HEK293 (cell line): ENCODE results near the gene KLHDC9.

Source experiments
- CTCF ChIA-PET: fragments of 350-600 bp; formaldehyde crosslinking; extraction: SDS; loops from one replicate; lab custom pipeline; 2021; ENCODE audit warnings: antibody characterized with exemption; lab: Yijun Ruan, JAX
- POLR2A ChIA-PET: fragments of 300-600 bp; formaldehyde crosslinking; extraction: SDS; loops from one replicate; lab custom pipeline; 2020; ENCODE audit warnings: antibody characterized with exemption, inconsistent platforms; lab: Yijun Ruan, JAX
- H3K27ac ChIP-seq: fragments of 200-500 bp; sonication (Bioruptor generic); 2 replicates; pipeline ENCODE4 v1.5.1; 2014; ENCODE audit warnings: low read depth, low read length, control low read depth, inconsistent platforms; ENCODE audit errors: extremely low read depth
- H3K36me3 ChIP-seq, 2 experiments: fragments of 200-500 bp in 1 of 2; sonication (Bioruptor generic) in 1 of 2; 1 replicate in 1 of 2; 2 replicates in 1 of 2; pipeline ENCODE4 v1.5.1; 2014 to 2017; ENCODE audit warnings: inconsistent platforms in 2 of 2, low read length in 2 of 2; ENCODE audit not compliant: control insufficient read depth in 2 of 2, insufficient read depth in 1 of 2
- H3K4me1 ChIP-seq: fragments of 200-500 bp; sonication (Bioruptor generic); 2 replicates; pipeline ENCODE4 v1.5.1; 2014; ENCODE audit warnings: mild to moderate bottlenecking, low read length, inconsistent platforms; ENCODE audit not compliant: control insufficient read depth, insufficient read depth
- H3K4me3 ChIP-seq: 2 replicates; pipeline ENCODE4 v1.5.1; 2011; ENCODE audit warnings: low read depth, mild to moderate bottlenecking, control low read depth, low read length, moderate library complexity
- H3K9me3 ChIP-seq: fragments of 200-500 bp; sonication (Bioruptor generic); 2 replicates; pipeline ENCODE4 v1.5.1; 2014; ENCODE audit warnings: low read depth, low read length, inconsistent platforms; ENCODE audit not compliant: control insufficient read depth, insufficient read depth
- ATF2 ChIP-seq: fragments of 450-650 bp; formaldehyde crosslinking; IDR thresholded peaks from 2 replicates; pipeline ENCODE4 v1.5.1; 2016; ENCODE audit warnings: missing biosample characterization, missing genetic modification characterization, low read depth
- EGR2 ChIP-seq: fragments of 450-650 bp; formaldehyde crosslinking; IDR thresholded peaks from 2 replicates; pipeline ENCODE4 v1.5.1; 2016; ENCODE audit warnings: low read depth, missing biosample characterization, missing genetic modification characterization
- GFI1B ChIP-seq: fragments of 450-650 bp; formaldehyde crosslinking; IDR thresholded peaks from 2 replicates; pipeline ENCODE4 v1.5.1; 2016; ENCODE audit warnings: missing biosample characterization, missing genetic modification characterization
- HOXC10 ChIP-seq: sonication (generic); formaldehyde crosslinking; IDR thresholded peaks from 2 replicates; pipeline ENCODE4 v1.8.1; 2023; ENCODE audit warnings: mild to moderate bottlenecking, missing genetic modification reagents
- KLF1 ChIP-seq: fragments of 450-650 bp; formaldehyde crosslinking; IDR thresholded peaks from 2 replicates; pipeline ENCODE4 v1.5.1; 2016; ENCODE audit warnings: missing biosample characterization, missing genetic modification characterization
- KLF7 ChIP-seq: fragments of 450-650 bp; formaldehyde crosslinking; IDR thresholded peaks from 2 replicates; pipeline ENCODE4 v1.5.1; 2016; ENCODE audit warnings: missing biosample characterization, missing genetic modification characterization, borderline replicate concordance
- KLF8 ChIP-seq: fragments of 450-650 bp; formaldehyde crosslinking; IDR thresholded peaks from 2 replicates; pipeline ENCODE4 v1.5.1; 2016; ENCODE audit warnings: missing biosample characterization, missing genetic modification characterization
- OSR2 ChIP-seq: fragments of 450-650 bp; formaldehyde crosslinking; IDR thresholded peaks from 2 replicates; pipeline ENCODE4 v1.5.1; 2016; ENCODE audit warnings: missing biosample characterization, missing genetic modification characterization
- OVOL3 ChIP-seq: fragments of 450-650 bp; formaldehyde crosslinking; IDR thresholded peaks from 2 replicates; pipeline ENCODE4 v1.5.1; 2016; ENCODE audit warnings: missing biosample characterization, missing genetic modification characterization
- RBAK ChIP-seq: fragments of 450-650 bp; formaldehyde crosslinking; IDR thresholded peaks from 2 replicates; pipeline ENCODE4 v1.5.1; 2016; ENCODE audit warnings: missing biosample characterization, missing genetic modification characterization
- SCRT2 ChIP-seq: fragments of 450-650 bp; formaldehyde crosslinking; IDR thresholded peaks from 2 replicates; pipeline ENCODE4 v1.5.1; 2016; ENCODE audit warnings: missing biosample characterization, missing genetic modification characterization
- SP3 ChIP-seq: fragments of 450-650 bp; formaldehyde crosslinking; IDR thresholded peaks from 2 replicates; pipeline ENCODE4 v1.5.1; 2016; ENCODE audit warnings: missing biosample characterization, missing genetic modification characterization
- TCF7L2 ChIP-seq: IDR thresholded peaks from 2 replicates; pipeline ENCODE4 v1.6.1; 2011; ENCODE audit warnings: low read depth, mild to moderate bottlenecking, inconsistent platforms, low read length, moderate library complexity, borderline replicate concordance
- WT1 ChIP-seq: fragments of 450-650 bp; formaldehyde crosslinking; IDR thresholded peaks from 2 replicates; pipeline ENCODE4 v1.5.1; 2016; ENCODE audit warnings: missing biosample characterization, missing genetic modification characterization
- ZBTB17 ChIP-seq: fragments of 450-650 bp; formaldehyde crosslinking; IDR thresholded peaks from 2 replicates; pipeline ENCODE4 v1.5.1; 2016; ENCODE audit warnings: missing biosample characterization, missing genetic modification characterization
- ZBTB44 ChIP-seq: fragments of 450-650 bp; IDR thresholded peaks from 2 replicates; pipeline ENCODE4 v1.5.1; 2018; ENCODE audit warnings: missing biosample characterization, mild to moderate bottlenecking, missing genetic modification characterization
- ZBTB48 ChIP-seq: fragments of 450-650 bp; formaldehyde crosslinking; IDR thresholded peaks from 2 replicates; pipeline ENCODE4 v1.5.1; 2016; ENCODE audit warnings: missing biosample characterization, missing genetic modification characterization
- ZFP69B ChIP-seq: fragments of 450-650 bp; formaldehyde crosslinking; IDR thresholded peaks from 2 replicates; pipeline ENCODE4 v1.5.1; 2016; ENCODE audit warnings: missing biosample characterization, missing genetic modification characterization
- ZNF114 ChIP-seq: fragments of 450-650 bp; formaldehyde crosslinking; IDR thresholded peaks from 2 replicates; pipeline ENCODE4 v1.5.0; 2017; ENCODE audit warnings: missing biosample characterization, missing genetic modification characterization
- ZNF157 ChIP-seq: fragments of 450-650 bp; formaldehyde crosslinking; IDR thresholded peaks from 2 replicates; pipeline ENCODE4 v1.5.1; 2016; ENCODE audit warnings: missing biosample characterization, missing genetic modification characterization
- ZNF211 ChIP-seq: fragments of 450-650 bp; formaldehyde crosslinking; IDR thresholded peaks from 2 replicates; pipeline ENCODE4 v1.5.1; 2016; ENCODE audit warnings: low read depth, missing biosample characterization, missing genetic modification characterization
- ZNF391 ChIP-seq: fragments of 450-650 bp; formaldehyde crosslinking; IDR thresholded peaks from 2 replicates; pipeline ENCODE4 v1.5.1; 2016; ENCODE audit warnings: low read depth, missing biosample characterization, missing genetic modification characterization, borderline replicate concordance
- ZNF394 ChIP-seq: fragments of 450-650 bp; formaldehyde crosslinking; IDR thresholded peaks from 2 replicates; pipeline ENCODE4 v1.5.1; 2016; ENCODE audit warnings: missing biosample characterization, missing genetic modification characterization, mild to moderate bottlenecking, moderate library complexity, borderline replicate concordance
- ZNF510 ChIP-seq: fragments of 450-650 bp; formaldehyde crosslinking; IDR thresholded peaks from 2 replicates; pipeline ENCODE4 v1.5.1; 2018; ENCODE audit warnings: mild to moderate bottlenecking, missing genetic modification characterization, missing biosample characterization; ENCODE audit not compliant: insufficient replicate concordance
- ZNF658 ChIP-seq: fragments of 450-650 bp; formaldehyde crosslinking; IDR thresholded peaks from 2 replicates; pipeline ENCODE4; 2016; ENCODE audit warnings: missing biosample characterization, missing genetic modification characterization
- ZNF664 ChIP-seq: fragments of 450-650 bp; formaldehyde crosslinking; IDR thresholded peaks from 2 replicates; pipeline ENCODE4 v1.5.1; 2016; ENCODE audit warnings: missing biosample characterization, missing genetic modification characterization
- ZNF777 ChIP-seq: fragments of 450-650 bp; formaldehyde crosslinking; IDR thresholded peaks from 2 replicates; pipeline ENCODE4 v1.5.1; 2017; ENCODE audit warnings: missing biosample characterization, missing genetic modification characterization, borderline replicate concordance
- ZNF785 ChIP-seq: fragments of 450-650 bp; formaldehyde crosslinking; IDR thresholded peaks from 2 replicates; pipeline ENCODE4 v1.5.1; 2016; ENCODE audit warnings: missing biosample characterization, missing genetic modification characterization
- ZNF837 ChIP-seq: fragments of 450-650 bp; formaldehyde crosslinking; IDR thresholded peaks from 2 replicates; pipeline ENCODE4 v1.5.1; 2016; ENCODE audit warnings: missing biosample characterization, missing genetic modification characterization
- TF ChIP-seq, protein P1 (sequence below): fragments of 450-650 bp; formaldehyde crosslinking; IDR thresholded peaks from 2 replicates; pipeline ENCODE4 v1.5.1; 2016; ENCODE audit warnings: missing biosample characterization, missing genetic modification characterization

The KLHDC9 gene

DNA sequence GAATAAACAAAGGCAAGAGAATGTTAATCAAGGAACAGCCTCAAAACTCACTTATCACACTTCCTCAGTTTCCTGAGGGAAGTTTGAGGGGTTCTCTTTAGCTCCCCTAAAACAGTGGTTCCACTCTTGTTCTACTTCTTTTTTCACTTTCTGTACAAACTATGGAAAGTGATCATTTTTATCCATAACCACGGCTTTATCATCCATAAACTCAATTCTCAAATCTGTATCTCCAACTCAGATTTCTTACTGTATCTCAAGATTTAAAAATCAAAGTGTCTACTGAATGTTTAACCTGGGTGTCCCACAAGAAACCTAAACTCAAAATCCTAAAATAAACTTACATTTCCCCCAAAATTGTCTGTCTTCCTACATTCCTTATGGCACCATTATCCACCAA lies 15.8 kb downstream of the KLHDC9 start (continued):
- no peak for TF ChIP-seq ZNF114 (tag by site-specific recombination)
- no peak for TF ChIP-seq OVOL3

DNA sequence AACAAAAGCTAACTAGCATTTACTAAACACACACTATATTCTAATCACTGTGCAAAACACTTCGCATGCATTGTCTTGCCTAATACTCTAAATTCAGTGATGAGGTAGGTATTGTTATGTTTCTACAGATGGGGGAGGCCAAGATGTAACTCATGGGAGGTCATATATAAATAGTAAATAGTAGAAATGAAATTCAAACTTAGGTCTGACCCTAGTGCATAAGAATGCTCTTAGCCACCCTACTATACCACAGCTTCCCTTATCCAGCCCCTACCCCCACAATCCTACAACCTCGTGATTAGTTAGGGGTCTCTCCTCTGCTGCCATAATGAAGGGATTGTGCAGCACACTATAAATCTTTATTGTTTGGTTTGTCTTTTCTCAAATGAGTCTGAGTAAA lies 16.4 kb downstream of the KLHDC9 start:
- POLR2A ChIA-PET: interaction anchor here (0.7 to 1.5 kb wide), 2 partner anchors 10 to 21 kb away, joined by 3 read pairs; no protein-coding TSS in a partner anchor
- TF ChIP-seq WT1 (no peak), ZNF837 (tag by site-specific recombination) (no peak), SP3 (no peak), ZNF777 (tag by site-specific recombination) (no peak), OSR2 (tag by site-specific recombination) (no peak), ZNF211 (tag by site-specific recombination) (no peak), HOXC10 (CRISPR knock-in tag) (no peak), ZBTB44 (tag by site-specific recombination) (no peak), RBAK (tag by site-specific recombination) (no peak), ZNF664 (no peak)
- no peaks in the 10 kb centered on the region for H3K9me3 ChIP-seq
- H3K36me3 ChIP-seq: peaks cover 0 to 16% of the 10 kb centered on the region in 2 experiments; a peak in 2 of 3 replicates
- no peak overlapping the region for H3K27ac ChIP-seq
- CTCF ChIA-PET: interaction anchor here (1.2 kb wide), 1 partner anchor 22 kb away, joined by 3 read pairs; no protein-coding TSS in a partner anchor
- no peak overlapping the region for H3K4me3 ChIP-seq
- peaks cover 9% of the 10 kb centered on the region for H3K4me1 ChIP-seq

DNA sequence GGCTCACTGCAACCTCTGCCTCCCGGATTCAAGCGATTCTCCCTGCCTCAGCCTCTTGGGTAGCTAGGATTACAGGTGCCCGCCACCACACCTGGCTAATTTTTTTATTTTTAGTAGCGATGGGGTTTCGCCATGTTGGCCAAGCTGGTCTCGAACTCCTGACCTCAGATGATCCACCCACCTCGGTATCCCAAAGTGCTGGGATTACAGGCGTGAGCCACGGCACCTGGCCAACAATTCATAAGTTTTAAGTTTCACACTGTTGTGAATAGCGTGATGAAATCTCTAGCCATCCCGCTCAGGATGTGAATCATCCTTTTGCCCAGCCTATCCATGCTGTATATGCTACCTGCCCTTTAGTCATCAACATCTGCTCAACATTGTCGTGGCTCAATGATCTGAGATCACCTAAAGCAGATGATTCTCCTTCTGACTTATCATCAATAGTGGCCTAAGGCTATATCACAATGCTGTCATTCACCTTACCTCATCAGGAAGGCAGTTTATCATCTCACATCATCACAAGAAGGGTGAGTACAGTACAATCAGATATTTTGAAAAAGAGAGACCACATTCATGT lies 17.1 kb downstream of the KLHDC9 start:
- no peak overlapping the region for H3K27ac ChIP-seq
- POLR2A ChIA-PET: interaction anchor here (0.7 to 1.5 kb wide), 2 partner anchors 11 to 20 kb away, joined by 3 read pairs; no protein-coding TSS in a partner anchor
- TF ChIP-seq KLF7 (tag by site-specific recombination) (no peak), ZNF157 (0 out of 2 replicates have a peak, but pooled peaks have one; percentile 30), ZNF114 (tag by site-specific recombination) (no peak), ZFP69B (tag by site-specific recombination) (peak; percentile 53; the same call in 1 of the 2 replicates), KLF8 (tag by site-specific recombination) (peak; percentile 84), ZBTB17 (tag by site-specific recombination) (peak; percentile 94), ZBTB48 (tag by site-specific recombination) (0 out of 2 replicates have a peak, but pooled peaks have one; percentile 29), TCF7L2 (no peak), ZNF394 (tag by site-specific recombination) (peak; percentile 71), GFI1B (tag by site-specific recombination) (no peak), ZNF658 (no peak), KLF1 (tag by site-specific recombination) (peak; percentile 47), ZNF391 (tag by site-specific recombination) (no peak; the same call in 1 of the 2 replicates), ATF2 (peak; percentile 77), EGR2 (tag by site-specific recombination) (no peak), ZNF510 (tag by site-specific recombination) (no peak), ZNF785 (tag by site-specific recombination) (no peak), SP3 (peak; percentile 71), SCRT2 (peak; percentile 81)
- TF ChIP-seq, protein P1, sequence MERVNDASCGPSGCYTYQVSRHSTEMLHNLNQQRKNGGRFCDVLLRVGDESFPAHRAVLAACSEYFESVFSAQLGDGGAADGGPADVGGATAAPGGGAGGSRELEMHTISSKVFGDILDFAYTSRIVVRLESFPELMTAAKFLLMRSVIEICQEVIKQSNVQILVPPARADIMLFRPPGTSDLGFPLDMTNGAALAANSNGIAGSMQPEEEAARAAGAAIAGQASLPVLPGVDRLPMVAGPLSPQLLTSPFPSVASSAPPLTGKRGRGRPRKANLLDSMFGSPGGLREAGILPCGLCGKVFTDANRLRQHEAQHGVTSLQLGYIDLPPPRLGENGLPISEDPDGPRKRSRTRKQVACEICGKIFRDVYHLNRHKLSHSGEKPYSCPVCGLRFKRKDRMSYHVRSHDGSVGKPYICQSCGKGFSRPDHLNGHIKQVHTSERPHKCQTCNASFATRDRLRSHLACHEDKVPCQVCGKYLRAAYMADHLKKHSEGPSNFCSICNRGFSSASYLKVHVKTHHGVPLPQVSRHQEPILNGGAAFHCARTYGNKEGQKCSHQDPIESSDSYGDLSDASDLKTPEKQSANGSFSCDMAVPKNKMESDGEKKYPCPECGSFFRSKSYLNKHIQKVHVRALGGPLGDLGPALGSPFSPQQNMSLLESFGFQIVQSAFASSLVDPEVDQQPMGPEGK (tag by site-specific recombination): peak; percentile 46; the same call in 1 of the 2 replicates

More for the DNA sequence above, 17.1 kb downstream of the KLHDC9 start:
- H3K36me3 ChIP-seq: peaks cover 0 to 23% of the 10 kb centered on the region in 2 experiments; a peak in 1 of 3 replicates
- peaks cover 9% of the 10 kb centered on the region for H3K4me1 ChIP-seq
- CTCF ChIA-PET: interaction anchor here (1.2 kb wide), 1 partner anchor 440 kb away, joined by 7 read pairs; no protein-coding TSS in a partner anchor
- no peaks in the 10 kb centered on the region for H3K9me3 ChIP-seq
- H3K4me3 ChIP-seq: no peak overlapping the region
